ENCODE measurements around the gene PDCD7.

DNA sequence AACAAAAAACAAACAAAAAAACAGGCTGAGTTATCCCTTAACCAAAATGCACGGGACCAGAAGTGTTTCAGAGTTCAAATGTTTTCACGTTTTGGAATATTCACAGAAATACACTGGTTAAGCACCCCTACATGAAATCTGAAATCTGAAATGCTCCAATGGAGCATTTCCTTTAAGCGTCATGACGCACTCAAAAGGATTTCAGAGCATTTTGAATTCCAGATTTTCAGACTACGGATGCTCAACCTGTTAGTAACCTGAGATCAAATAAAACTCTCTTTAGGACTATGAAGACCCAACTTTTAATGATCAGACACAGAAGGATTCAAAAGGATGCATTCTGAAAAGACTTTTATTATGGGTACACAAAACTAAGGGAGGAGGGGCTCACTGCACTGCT, 41.9 kb upstream of the PDCD7 start:
- no peak for TF ChIP-seq POLR2AphosphoS5 (IDR thresholded peaks at IDR 0.05; ENCODE audit: low read depth, low read length)
- TF ChIP-seq POLR2A (IDR thresholded peaks at IDR 0.05; ENCODE audit: low read depth, low read length) = no peak

Data from GM12892 (cell line).